ENCODE data around the gene ANXA6.

- TF ChIP-seq, protein P1, sequence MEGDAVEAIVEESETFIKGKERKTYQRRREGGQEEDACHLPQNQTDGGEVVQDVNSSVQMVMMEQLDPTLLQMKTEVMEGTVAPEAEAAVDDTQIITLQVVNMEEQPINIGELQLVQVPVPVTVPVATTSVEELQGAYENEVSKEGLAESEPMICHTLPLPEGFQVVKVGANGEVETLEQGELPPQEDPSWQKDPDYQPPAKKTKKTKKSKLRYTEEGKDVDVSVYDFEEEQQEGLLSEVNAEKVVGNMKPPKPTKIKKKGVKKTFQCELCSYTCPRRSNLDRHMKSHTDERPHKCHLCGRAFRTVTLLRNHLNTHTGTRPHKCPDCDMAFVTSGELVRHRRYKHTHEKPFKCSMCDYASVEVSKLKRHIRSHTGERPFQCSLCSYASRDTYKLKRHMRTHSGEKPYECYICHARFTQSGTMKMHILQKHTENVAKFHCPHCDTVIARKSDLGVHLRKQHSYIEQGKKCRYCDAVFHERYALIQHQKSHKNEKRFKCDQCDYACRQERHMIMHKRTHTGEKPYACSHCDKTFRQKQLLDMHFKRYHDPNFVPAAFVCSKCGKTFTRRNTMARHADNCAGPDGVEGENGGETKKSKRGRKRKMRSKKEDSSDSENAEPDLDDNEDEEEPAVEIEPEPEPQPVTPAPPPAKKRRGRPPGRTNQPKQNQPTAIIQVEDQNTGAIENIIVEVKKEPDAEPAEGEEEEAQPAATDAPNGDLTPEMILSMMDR (IDR thresholded peaks at IDR 0.05) = no peak
- no peak for TF ChIP-seq POLR2A (IDR thresholded peaks at IDR 0.05)
Observed at GRCh38 chr5:151142933-151143332, 14.6 kb downstream of the ANXA6 start.

All from gastroesophageal sphincter (tissue), 3 donors.